HepG2 (cell line): Measurements from ENCODE around the gene YIPF3. TPM values are rescaled to one million over a fixed set of nuclear protein-coding genes. Genes with fewer than 3 reads are reported as not detected.

ENCODE experiments used
- CENPX ChIP-seq: sonication (generic); formaldehyde crosslinking; IDR thresholded peaks from 2 replicates; pipeline ENCODE4 v1.9.0; 2021; ENCODE audit warnings: mild to moderate bottlenecking, missing genetic modification reagents, moderate library complexity
- DZIP1 ChIP-seq: sonication (generic); formaldehyde crosslinking; IDR thresholded peaks from 2 replicates; pipeline ENCODE4 v1.5.0; 2020; ENCODE audit warnings: mild to moderate bottlenecking, missing genetic modification reagents
- HMGXB4 ChIP-seq, 2 experiments: sonication (generic) in 1 of 2; formaldehyde crosslinking in 1 of 2; IDR thresholded peaks; 2 replicates each; pipeline versions ENCODE4 v1.4.0 to v1.6.1; 2018 to 2020; ENCODE audit warnings: missing genetic modification reagents in 2 of 2, borderline replicate concordance in 1 of 2, low read depth in 1 of 2, mild to moderate bottlenecking in 1 of 2, missing biosample characterization in 1 of 2
- MTF1 ChIP-seq: sonication (generic); formaldehyde crosslinking; IDR thresholded peaks from 2 replicates; pipeline ENCODE4 v1.5.0; 2020; ENCODE audit warnings: missing genetic modification reagents
- PPARG ChIP-seq: conservative IDR thresholded peaks from 2 replicates; pipeline ENCODE4 v1.6.1; 2016; ENCODE audit warnings: missing biosample characterization, missing genetic modification reagents
- RBAK ChIP-seq: sonication (generic); formaldehyde crosslinking; IDR thresholded peaks from 2 replicates; pipeline ENCODE4 v1.5.1; 2020; ENCODE audit warnings: mild to moderate bottlenecking, missing genetic modification reagents
- RBFOX2 ChIP-seq: fragments of 200-400 bp; formaldehyde crosslinking; IDR thresholded peaks from 2 replicates; pipeline ENCODE4 v1.6.1; 2017; ENCODE audit warnings: low read depth, mild to moderate bottlenecking, low read length
- TERF1 ChIP-seq: sonication (generic); formaldehyde crosslinking; IDR thresholded peaks from 2 replicates; pipeline ENCODE4 v1.8.0; 2022; ENCODE audit warnings: mild to moderate bottlenecking, missing genetic modification reagents, moderate library complexity
- ZFP41 ChIP-seq: sonication (generic); formaldehyde crosslinking; IDR thresholded peaks from 2 replicates; pipeline ENCODE4 v1.4.0; 2020; ENCODE audit warnings: mild to moderate bottlenecking, missing genetic modification reagents, borderline replicate concordance
- ZNF430 ChIP-seq: sonication (generic); formaldehyde crosslinking; IDR thresholded peaks from 2 replicates; pipeline ENCODE4 v1.9.0; 2021; ENCODE audit warnings: mild to moderate bottlenecking, missing genetic modification reagents
- ZNF782 ChIP-seq: sonication (generic); formaldehyde crosslinking; IDR thresholded peaks from 2 replicates; pipeline ENCODE4 v1.4.0; 2020; ENCODE audit warnings: missing genetic modification reagents, mild to moderate bottlenecking, borderline replicate concordance
- polyA plus RNA-seq, 8 experiments: library from polyadenylated mRNA; depleted of rRNA in 3 of 8; stranded (reverse) in 7 of 8; unstranded in 1 of 8; fragments of >200 nt; fragmentation: Illumina TruSeq in 4 of 8; extraction: Trizol in 4 of 8; gene quantifications; 2 replicates each; pipeline versions ENCODE4 v1.2.1 to v1.2.3, GENCODE V29; 2011 to 2016; ENCODE audit warnings: low read depth in 4 of 8, missing spikeins in 1 of 8, mixed read lengths in 1 of 8; ENCODE audit not compliant: insufficient read depth in 1 of 8
- total RNA-seq, 5 experiments: library from RNA; depleted of rRNA; stranded (reverse); fragments of >200 nt; fragmentation: Illumina TruSeq; extraction: Trizol; gene quantifications; 2 replicates each; pipeline ENCODE4 v1.2.3, GENCODE V29; 2016; ENCODE audit warnings: low read depth in 1 of 5
- TF ChIP-seq, protein P1 (sequence below): sonication (generic); formaldehyde crosslinking; IDR thresholded peaks from 2 replicates; pipeline ENCODE4 v1.4.0; 2020; ENCODE audit warnings: missing genetic modification reagents, low read depth, mild to moderate bottlenecking, borderline replicate concordance
- TF ChIP-seq, protein P2 (sequence below): IDR thresholded peaks from 2 replicates; pipeline ENCODE4 v1.6.1; 2012; ENCODE audit warnings: inconsistent platforms
- TF ChIP-seq, protein P3 (sequence below): sonication (generic); formaldehyde crosslinking; IDR thresholded peaks from 2 replicates; pipeline ENCODE4 v1.5.1; 2020; ENCODE audit warnings: mild to moderate bottlenecking, missing genetic modification reagents, borderline replicate concordance

YIPF3 gene
- total and polyA plus RNA-seq, 2 of the 13 experiments (the other 11 are each of a cell fraction or from before 2014, with no cell fraction given) = 107 to 206 TPM

GRCh38 chr6:43496370-43497128, 20.2 kb downstream of the YIPF3 start (continued):
- TF ChIP-seq DZIP1 (CRISPR knock-in tag) (peak; percentile 69; the same call in 1 of the 2 replicates), ZNF782 (no peak), ZNF430 (CRISPR knock-in tag) (peak; percentile 26; the same call in 1 of the 2 replicates), CENPX (no peak), MTF1 (CRISPR knock-in tag) (no peak), RBAK (no peak), ZFP41 (CRISPR knock-in tag) (no peak), RBFOX2 (no peak), TERF1 (CRISPR knock-in tag) (no peak), PPARG (CRISPR knock-in tag) (no peak), HMGXB4 (CRISPR knock-in tag; IDR thresholded peaks at IDR 0.05; ENCODE audit: borderline replicate concordance in 1 of 2, low read depth in 1 of 2) (peak; percentile 58 to 89; a peak in 3 of 4 replicates)
- TF ChIP-seq, protein P1, sequence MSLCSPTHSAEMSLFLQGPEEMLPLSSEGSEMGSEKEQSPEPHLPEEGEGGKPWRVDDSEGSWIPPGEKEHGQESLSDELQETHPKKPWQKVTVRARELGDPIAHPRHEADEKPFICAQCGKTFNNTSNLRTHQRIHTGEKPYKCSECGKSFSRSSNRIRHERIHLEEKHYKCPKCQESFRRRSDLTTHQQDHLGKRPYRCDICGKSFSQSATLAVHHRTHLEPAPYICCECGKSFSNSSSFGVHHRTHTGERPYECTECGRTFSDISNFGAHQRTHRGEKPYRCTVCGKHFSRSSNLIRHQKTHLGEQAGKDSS = no peak
- TF ChIP-seq, protein P2, sequence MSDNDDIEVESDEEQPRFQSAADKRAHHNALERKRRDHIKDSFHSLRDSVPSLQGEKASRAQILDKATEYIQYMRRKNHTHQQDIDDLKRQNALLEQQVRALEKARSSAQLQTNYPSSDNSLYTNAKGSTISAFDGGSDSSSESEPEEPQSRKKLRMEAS = no peak; the same call in none of the 2 replicates
- TF ChIP-seq, protein P3, sequence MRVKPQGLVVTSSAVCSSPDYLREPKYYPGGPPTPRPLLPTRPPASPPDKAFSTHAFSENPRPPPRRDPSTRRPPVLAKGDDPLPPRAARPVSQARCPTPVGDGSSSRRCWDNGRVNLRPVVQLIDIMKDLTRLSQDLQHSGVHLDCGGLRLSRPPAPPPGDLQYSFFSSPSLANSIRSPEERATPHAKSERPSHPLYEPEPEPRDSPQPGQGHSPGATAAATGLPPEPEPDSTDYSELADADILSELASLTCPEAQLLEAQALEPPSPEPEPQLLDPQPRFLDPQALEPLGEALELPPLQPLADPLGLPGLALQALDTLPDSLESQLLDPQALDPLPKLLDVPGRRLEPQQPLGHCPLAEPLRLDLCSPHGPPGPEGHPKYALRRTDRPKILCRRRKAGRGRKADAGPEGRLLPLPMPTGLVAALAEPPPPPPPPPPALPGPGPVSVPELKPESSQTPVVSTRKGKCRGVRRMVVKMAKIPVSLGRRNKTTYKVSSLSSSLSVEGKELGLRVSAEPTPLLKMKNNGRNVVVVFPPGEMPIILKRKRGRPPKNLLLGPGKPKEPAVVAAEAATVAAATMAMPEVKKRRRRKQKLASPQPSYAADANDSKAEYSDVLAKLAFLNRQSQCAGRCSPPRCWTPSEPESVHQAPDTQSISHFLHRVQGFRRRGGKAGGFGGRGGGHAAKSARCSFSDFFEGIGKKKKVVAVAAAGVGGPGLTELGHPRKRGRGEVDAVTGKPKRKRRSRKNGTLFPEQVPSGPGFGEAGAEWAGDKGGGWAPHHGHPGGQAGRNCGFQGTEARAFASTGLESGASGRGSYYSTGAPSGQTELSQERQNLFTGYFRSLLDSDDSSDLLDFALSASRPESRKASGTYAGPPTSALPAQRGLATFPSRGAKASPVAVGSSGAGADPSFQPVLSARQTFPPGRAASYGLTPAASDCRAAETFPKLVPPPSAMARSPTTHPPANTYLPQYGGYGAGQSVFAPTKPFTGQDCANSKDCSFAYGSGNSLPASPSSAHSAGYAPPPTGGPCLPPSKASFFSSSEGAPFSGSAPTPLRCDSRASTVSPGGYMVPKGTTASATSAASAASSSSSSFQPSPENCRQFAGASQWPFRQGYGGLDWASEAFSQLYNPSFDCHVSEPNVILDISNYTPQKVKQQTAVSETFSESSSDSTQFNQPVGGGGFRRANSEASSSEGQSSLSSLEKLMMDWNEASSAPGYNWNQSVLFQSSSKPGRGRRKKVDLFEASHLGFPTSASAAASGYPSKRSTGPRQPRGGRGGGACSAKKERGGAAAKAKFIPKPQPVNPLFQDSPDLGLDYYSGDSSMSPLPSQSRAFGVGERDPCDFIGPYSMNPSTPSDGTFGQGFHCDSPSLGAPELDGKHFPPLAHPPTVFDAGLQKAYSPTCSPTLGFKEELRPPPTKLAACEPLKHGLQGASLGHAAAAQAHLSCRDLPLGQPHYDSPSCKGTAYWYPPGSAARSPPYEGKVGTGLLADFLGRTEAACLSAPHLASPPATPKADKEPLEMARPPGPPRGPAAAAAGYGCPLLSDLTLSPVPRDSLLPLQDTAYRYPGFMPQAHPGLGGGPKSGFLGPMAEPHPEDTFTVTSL (CRISPR knock-in tag) = no peak
